H9 (cell line): ENCODE results near the gene HYAL2. TPM values are rescaled to one million over a fixed set of nuclear protein-coding genes. Genes with fewer than 3 reads are reported as not detected.

Experiments
- DNase-seq: peaks from one replicate; pipeline ENCODE4 v3.0.0-alpha.2; 2017
- H2AFZ ChIP-seq: one replicate; pipeline ENCODE4 v1.6.1; 2013; ENCODE audit warnings: mild to moderate bottlenecking, low read length, control low read depth, moderate library complexity
- H2AK5ac ChIP-seq: 2 replicates; pipeline ENCODE4 v1.6.1; 2013; ENCODE audit warnings: low read length, control low read depth, mixed read lengths; ENCODE audit not compliant: insufficient read length
- H2BK120ac ChIP-seq: one replicate; pipeline ENCODE4 v1.6.1; 2013; ENCODE audit warnings: low read depth, mild to moderate bottlenecking, low read length, control low read depth, inconsistent platforms; ENCODE audit not compliant: poor library complexity, severe bottlenecking
- H2BK12ac ChIP-seq: 2 replicates; pipeline ENCODE4 v1.6.1; 2013; ENCODE audit warnings: low read length, control low read depth, mixed read lengths, low read depth; ENCODE audit not compliant: insufficient read length
- H2BK15ac ChIP-seq: 2 replicates; pipeline ENCODE4 v1.6.1; 2013; ENCODE audit warnings: low read depth, low read length, control low read depth
- H2BK20ac ChIP-seq: one replicate; pipeline ENCODE4 v1.6.1; 2013; ENCODE audit warnings: low read depth, mild to moderate bottlenecking, low read length, control low read depth, inconsistent platforms; ENCODE audit not compliant: poor library complexity, severe bottlenecking
- H2BK5ac ChIP-seq: 2 replicates; pipeline ENCODE4 v1.6.1; 2013; ENCODE audit warnings: low read length, control low read depth, mixed read lengths; ENCODE audit not compliant: insufficient read length
- H3K14ac ChIP-seq: 2 replicates; pipeline ENCODE4 v1.6.1; 2013; ENCODE audit warnings: low read length, control low read depth; ENCODE audit not compliant: insufficient read depth
- H3K18ac ChIP-seq: 2 replicates; pipeline ENCODE4 v1.6.1; 2013; ENCODE audit warnings: low read depth, mild to moderate bottlenecking, mixed read lengths, low read length, control low read depth; ENCODE audit not compliant: insufficient read length
- H3K23ac ChIP-seq: 2 replicates; pipeline ENCODE4 v1.6.1; 2013; ENCODE audit warnings: low read length, control low read depth, mixed read lengths, low read depth; ENCODE audit not compliant: insufficient read length
- H3K23me2 ChIP-seq: 2 replicates; pipeline ENCODE4 v1.6.1; 2013; ENCODE audit warnings: low read depth, mild to moderate bottlenecking, mixed read lengths, low read length, control low read depth; ENCODE audit not compliant: insufficient read length, poor library complexity, severe bottlenecking
- H3K27ac ChIP-seq: 2 replicates; pipeline ENCODE4 v1.5.1; 2013; ENCODE audit warnings: low read length, control low read depth, mixed read lengths, low read depth; ENCODE audit not compliant: insufficient read length
- H3K27me3 ChIP-seq: 2 replicates; pipeline ENCODE4 v1.6.1; 2013; ENCODE audit warnings: low read length, control low read depth, inconsistent platforms; ENCODE audit not compliant: insufficient read depth
- H3K4ac ChIP-seq: 2 replicates; pipeline ENCODE4 v1.6.1; 2013; ENCODE audit warnings: low read depth, mild to moderate bottlenecking, control low read depth, inconsistent platforms, low read length, moderate library complexity
- H3K4me1 ChIP-seq: 2 replicates; pipeline ENCODE4 v1.6.1; 2013; ENCODE audit warnings: low read length, control low read depth, inconsistent platforms; ENCODE audit not compliant: insufficient read depth
- H3K4me2 ChIP-seq: 2 replicates; pipeline ENCODE4 v1.6.1; 2013; ENCODE audit warnings: low read length, control low read depth, mixed read lengths; ENCODE audit not compliant: insufficient read length, insufficient read depth
- H3K56ac ChIP-seq: 2 replicates; pipeline ENCODE4 v1.6.1; 2013; ENCODE audit warnings: low read depth, mild to moderate bottlenecking, mixed read lengths, low read length, control low read depth; ENCODE audit not compliant: insufficient read length
- H3K79me1 ChIP-seq: 2 replicates; pipeline ENCODE4 v1.6.1; 2013; ENCODE audit warnings: low read depth, mild to moderate bottlenecking, moderate library complexity, low read length, control low read depth, inconsistent platforms; ENCODE audit not compliant: insufficient read depth, poor library complexity, severe bottlenecking
- H3K79me2 ChIP-seq: 2 replicates; pipeline ENCODE4 v1.6.1; 2013; ENCODE audit warnings: low read length, control low read depth, inconsistent platforms; ENCODE audit not compliant: insufficient read depth
- H3K9ac ChIP-seq: 2 replicates; pipeline ENCODE4 v1.6.1; 2013; ENCODE audit warnings: low read length, control low read depth, mixed read lengths; ENCODE audit not compliant: insufficient read length; ENCODE audit errors: extremely low read depth
- H3K9me3 ChIP-seq: one replicate; pipeline ENCODE4 v1.6.1; 2013; ENCODE audit warnings: low read depth, low read length, inconsistent platforms; ENCODE audit not compliant: control insufficient read depth
- H3T11ph ChIP-seq: one replicate; pipeline ENCODE4 v1.6.1; 2013; ENCODE audit warnings: mild to moderate bottlenecking, low read length, control low read depth, inconsistent platforms
- H4K20me1 ChIP-seq: one replicate; pipeline ENCODE4 v1.6.1; 2013; ENCODE audit not compliant: control insufficient read depth, insufficient read length, insufficient read depth
- H4K5ac ChIP-seq: 2 replicates; pipeline ENCODE4 v1.6.1; 2013; ENCODE audit warnings: low read depth, mild to moderate bottlenecking, mixed read lengths, low read length, control low read depth; ENCODE audit not compliant: insufficient read length
- H4K8ac ChIP-seq: replicated peaks from 2 replicates; pipeline ENCODE4 v1.6.1; 2013; ENCODE audit warnings: low read length, control low read depth, mixed read lengths, low read depth; ENCODE audit not compliant: insufficient read length
- H4K91ac ChIP-seq: 2 replicates; pipeline ENCODE4 v1.6.1; 2013; ENCODE audit warnings: low read depth, mild to moderate bottlenecking, moderate library complexity, mixed read lengths, low read length, control low read depth; ENCODE audit not compliant: insufficient read length
- H3K27ac Mint-ChIP-seq, 3 experiments: 2 replicates in 2 of 3; 3 replicates in 1 of 3; pipeline ENCODE4 v1.8.0; 2020 to 2021; ENCODE audit warnings: mixed read lengths in 3 of 3, mild to moderate bottlenecking in 1 of 3, moderate library complexity in 1 of 3
- H3K27me3 Mint-ChIP-seq: 2 replicates; pipeline ENCODE4 v1.8.0; 2021; ENCODE audit warnings: low read depth, mild to moderate bottlenecking, moderate library complexity, mixed read lengths
- H3K36me3 Mint-ChIP-seq, 3 experiments: 2 replicates in 2 of 3; 3 replicates in 1 of 3; pipeline ENCODE4 v1.8.0; 2020 to 2021; ENCODE audit warnings: low read depth in 3 of 3, mixed read lengths in 3 of 3; ENCODE audit not compliant: insufficient read depth in 1 of 3
- H3K4me1 Mint-ChIP-seq, 2 experiments: 2 replicates each; pipeline ENCODE4 v1.8.0; 2020; ENCODE audit warnings: mixed read lengths in 2 of 2
- H3K4me3 Mint-ChIP-seq, 2 experiments: 2 replicates in 1 of 2; 3 replicates in 1 of 2; pipeline ENCODE4 v1.8.0; 2020 to 2021; ENCODE audit warnings: mild to moderate bottlenecking in 2 of 2, mixed read lengths in 2 of 2, moderate library complexity in 1 of 2
- H3K9me3 Mint-ChIP-seq, 2 experiments: 2 replicates in 1 of 2; 3 replicates in 1 of 2; pipeline ENCODE4 v1.8.0; 2020; ENCODE audit warnings: mild to moderate bottlenecking in 2 of 2, mixed read lengths in 2 of 2, moderate library complexity in 1 of 2
- WGBS: extraction: QIAGEN DNeasy Blood & Tissue Kit; methylation state at CpG from one replicate; pipeline ENCODE4 v1.1.7; 2013; ENCODE audit warnings: missing lambda C conversion rate, low lambda C conversion rate, mixed read lengths; ENCODE audit not compliant: insufficient read length; ENCODE audit errors: extremely low coverage; 5-methylcytosine and 5-hydroxymethylcytosine counted together
- total RNA-seq: library from RNA; stranded (reverse); gene quantifications from 2 replicates; pipeline ENCODE4 v1.2.1, GENCODE V29; 2021
- TF ChIP-seq, protein P1 (sequence below): fragments of 200-600 bp; sonication (generic); conservative IDR thresholded peaks from 3 replicates; pipeline ENCODE4 v1.8.0; 2021; ENCODE audit warnings: antibody characterized with exemption, mild to moderate bottlenecking

HYAL2 gene
- total RNA-seq, 1 experiment from 2014 or later, result 51.9 TPM

DNA sequence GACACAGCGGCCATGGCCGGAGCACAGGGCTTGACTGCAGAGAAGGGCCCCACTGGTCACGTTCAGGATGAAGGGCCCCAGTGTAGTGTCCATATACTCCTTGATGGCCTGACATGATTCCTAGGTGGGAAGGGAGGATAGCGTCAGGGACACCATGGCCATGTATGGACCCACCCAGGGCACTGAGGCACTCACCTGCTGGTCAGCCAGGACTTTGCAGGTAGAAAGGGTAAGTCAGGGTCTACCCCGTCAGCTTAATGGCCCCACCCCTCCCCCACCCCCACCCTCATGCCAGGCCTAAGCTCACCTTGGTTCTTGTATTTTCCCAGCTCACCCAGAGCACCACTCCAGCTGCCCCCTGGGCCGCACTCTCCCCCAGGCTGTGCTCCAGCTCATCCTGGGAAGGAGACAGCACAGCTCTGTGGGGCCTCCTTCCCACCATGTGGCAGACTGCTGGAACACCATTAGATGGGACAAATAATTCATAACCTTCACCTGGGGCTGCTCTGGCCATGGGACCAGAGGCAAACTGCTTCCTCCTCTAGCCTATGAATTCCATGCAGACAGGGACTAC lies 21.8 kb downstream of the HYAL2 start:
- H3K27me3 Mint-ChIP-seq, result no peaks in the 10 kb centered on the region
- no peaks in the 10 kb centered on the region for H3K79me1 ChIP-seq
- H2BK5ac ChIP-seq, result no peak overlapping the region
- no peak overlapping the region for H3K56ac ChIP-seq
- peaks cover 25 to 27% of the 10 kb centered on the region in 2 experiments for H3K4me1 Mint-ChIP-seq
- no peak overlapping the region for H3K14ac ChIP-seq
- H3K23me2 ChIP-seq, result peaks cover 6% of the 10 kb centered on the region
- no peaks in the 10 kb centered on the region for H4K20me1 ChIP-seq
- H3K4me1 ChIP-seq, result no peaks in the 10 kb centered on the region
- no peak overlapping the region for H2BK12ac ChIP-seq
- H4K91ac ChIP-seq, result no peak overlapping the region
- H2BK120ac ChIP-seq, result no peak overlapping the region
- H4K5ac ChIP-seq, result no peak overlapping the region
- no peak overlapping the region for H3K9ac ChIP-seq
- no peak overlapping the region for H4K8ac ChIP-seq
- H3K36me3 Mint-ChIP-seq, result peaks cover 0 to 8% (median 1%) of the 10 kb centered on the region in 3 experiments; a peak in 1 of 7 replicates
- H2AK5ac ChIP-seq, result no peak overlapping the region
- H3K9me3 Mint-ChIP-seq, result peaks cover 0 to 8% of the 10 kb centered on the region in 2 experiments; a peak in 4 of 5 replicates
- H3K27me3 ChIP-seq, result no peaks in the 10 kb centered on the region
- no peak overlapping the region for H3T11ph ChIP-seq
- no peak for DNase-seq
- H3K4ac ChIP-seq, result no peak overlapping the region
- no peak overlapping the region; a peak in 1 of 7 replicates for H3K27ac Mint-ChIP-seq
- no peak overlapping the region for H3K4me2 ChIP-seq
- no peak overlapping the region for H2AFZ ChIP-seq
- no peak overlapping the region for H3K23ac ChIP-seq
- WGBS, result no CpG with 5 or more reads among the region's 6 CpGs
- no peaks in the 10 kb centered on the region for H3K79me2 ChIP-seq
- no peak overlapping the region for H3K18ac ChIP-seq
- H2BK15ac ChIP-seq, result no peak overlapping the region
- no peaks in the 10 kb centered on the region for H3K9me3 ChIP-seq
- H3K27ac ChIP-seq, result no peak overlapping the region
- H3K4me3 Mint-ChIP-seq, result peak overlapping the region in 1 of 2 experiments; percentile 99; a peak in 1 of 5 replicates
- TF ChIP-seq, protein P1, sequence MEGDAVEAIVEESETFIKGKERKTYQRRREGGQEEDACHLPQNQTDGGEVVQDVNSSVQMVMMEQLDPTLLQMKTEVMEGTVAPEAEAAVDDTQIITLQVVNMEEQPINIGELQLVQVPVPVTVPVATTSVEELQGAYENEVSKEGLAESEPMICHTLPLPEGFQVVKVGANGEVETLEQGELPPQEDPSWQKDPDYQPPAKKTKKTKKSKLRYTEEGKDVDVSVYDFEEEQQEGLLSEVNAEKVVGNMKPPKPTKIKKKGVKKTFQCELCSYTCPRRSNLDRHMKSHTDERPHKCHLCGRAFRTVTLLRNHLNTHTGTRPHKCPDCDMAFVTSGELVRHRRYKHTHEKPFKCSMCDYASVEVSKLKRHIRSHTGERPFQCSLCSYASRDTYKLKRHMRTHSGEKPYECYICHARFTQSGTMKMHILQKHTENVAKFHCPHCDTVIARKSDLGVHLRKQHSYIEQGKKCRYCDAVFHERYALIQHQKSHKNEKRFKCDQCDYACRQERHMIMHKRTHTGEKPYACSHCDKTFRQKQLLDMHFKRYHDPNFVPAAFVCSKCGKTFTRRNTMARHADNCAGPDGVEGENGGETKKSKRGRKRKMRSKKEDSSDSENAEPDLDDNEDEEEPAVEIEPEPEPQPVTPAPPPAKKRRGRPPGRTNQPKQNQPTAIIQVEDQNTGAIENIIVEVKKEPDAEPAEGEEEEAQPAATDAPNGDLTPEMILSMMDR, result 0 out of 3 replicates have a peak, but pooled peaks have one; percentile 23
- no peak overlapping the region for H2BK20ac ChIP-seq
